Stimulated activated CD4-positive, alpha-beta T cell treated with anti-CD3 and anti-CD28 coated beads, Interleukin-2, amount 100 ng/mL, for 48 hours (primary cell): ENCODE measurements around the gene TCP11X1.
"Not testable (repeated sequence)": the region's sequence is repeated elsewhere in the genome, so short reads cannot be mapped to it uniquely, and the experiment has no call there.

Experiments used
- DNase-seq, 2 donors: peaks; one replicate each; pipeline ENCODE4 v3.0.0-alpha.2; 2020

The TCP11X1 gene

GRCh38 chrX:102214986-102215385 is at the start of gene TCP11X1:
Gene TCP11X1, plus strand, starts transcription at chrX:102215301.
- not testable (repeated sequence) for DNase-seq

- DNase-seq = no peak
These were observed 29.0 kb upstream of the TCP11X1 start for GRCh38 chrX:102185967-102186720.

GRCh38 chrX:102207940-102208339 is 7.2 kb upstream of the TCP11X1 start:
- DNase-seq = not testable (repeated sequence)

GRCh38 chrX:102216497-102216896 is 1.4 kb downstream of the TCP11X1 start:
- DNase-seq = not testable (repeated sequence)

GRCh38 chrX:102235678-102236077 is 20.6 kb downstream of the TCP11X1 start:
- not testable (repeated sequence) for DNase-seq

GRCh38 chrX:102240265-102240664 is 25.2 kb downstream of the TCP11X1 start:
- DNase-seq = not testable (repeated sequence)

- not testable (repeated sequence) for DNase-seq
These were observed 31.8 kb downstream of the TCP11X1 start, which contains the start of gene NXF2 for GRCh38 chrX:102246893-102247292. Gene NXF2, plus strand, starts transcription at chrX:102247167. Its CDS starts 59,912 bp downstream, at chrX:102307079.

GRCh38 chrX:102272231-102272630 is 57.1 kb downstream of the TCP11X1 start:
- not testable (repeated sequence) for DNase-seq
